ENCODE data around the gene UAP1L1. TPM values are rescaled to one million over a fixed set of nuclear protein-coding genes. Genes with fewer than 3 reads are reported as not detected.

UAP1L1 gene
- polyA plus RNA-seq, 2 of the 4 experiments (the other 2 are of a cell fraction), result 1.2 to 7.8 TPM

DNA sequence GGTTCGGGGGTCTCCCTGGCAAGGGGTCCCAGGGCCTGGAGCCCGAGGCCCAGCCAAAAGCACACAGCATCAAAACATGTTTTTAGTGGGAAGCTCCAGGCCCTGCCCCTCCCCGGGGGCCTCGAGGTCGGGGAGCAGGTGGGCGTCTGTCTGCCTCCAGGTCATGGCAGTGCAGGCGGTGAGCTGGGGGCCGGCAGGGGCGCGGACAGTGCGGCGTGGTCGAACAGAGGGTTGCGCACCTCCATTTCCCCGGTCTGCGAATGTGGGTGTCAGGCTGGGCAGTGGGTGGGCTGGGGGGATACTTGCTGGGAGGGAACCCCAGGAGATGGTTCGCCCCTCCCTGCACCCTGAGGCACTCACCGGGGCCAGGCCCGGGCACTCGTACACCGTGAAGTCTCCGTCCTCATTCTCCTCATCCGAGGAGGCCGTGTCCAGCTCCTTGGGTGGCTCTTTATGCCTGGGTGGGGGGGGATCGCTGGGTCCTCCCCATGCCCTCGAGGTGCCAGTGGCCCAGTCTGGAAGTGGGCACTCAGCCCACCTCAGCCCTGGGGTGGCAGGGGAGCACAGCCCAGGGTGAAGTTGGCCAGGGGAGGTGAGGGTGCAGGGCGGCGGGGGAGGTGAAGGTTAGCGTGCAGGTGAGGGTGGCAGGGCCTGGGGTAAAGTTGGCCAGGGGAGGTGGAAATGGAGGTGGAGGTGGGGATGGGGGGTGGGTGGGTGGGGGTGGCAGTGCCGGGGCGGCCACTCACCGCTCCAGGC is 37.5 kb upstream of the UAP1L1 start:
- FAIRE-seq, result no peak

DNA sequence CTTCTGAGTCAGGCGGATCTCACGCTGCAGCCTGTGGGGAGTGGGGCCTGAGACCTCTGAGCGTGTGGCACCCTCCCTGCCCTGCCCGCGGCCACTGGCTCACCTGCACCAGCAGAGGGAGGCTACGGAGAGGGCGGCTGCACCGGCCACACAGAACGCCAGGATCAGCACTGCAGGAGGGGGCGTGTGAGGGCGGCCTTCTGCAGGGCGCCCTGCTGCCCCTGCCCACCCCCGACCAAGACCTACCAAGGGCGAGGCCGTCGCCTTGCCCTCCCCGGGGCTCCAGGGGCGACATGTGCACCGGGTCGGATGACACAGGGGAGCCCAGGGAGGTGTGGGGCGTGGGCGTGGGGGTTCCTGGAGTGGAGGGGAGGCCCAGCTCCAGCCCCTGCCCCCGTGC is 36.7 kb upstream of the UAP1L1 start:
- DNase-seq (ENCODE audit: low read depth in 1 of 2, low spot score in 1 of 2), result no peak
- Histone ChIP-seq H3K27ac (no peak overlapping the region), H3K4me2 (no peak overlapping the region), H3K4me3 (no peak overlapping the region), H3K4me1 (peaks cover 16% of the 10 kb centered on the region), H3K9me3 (no peaks in the 10 kb centered on the region)
- no peak; a peak in 1 of 6 replicates for ATAC-seq
- TF ChIP-seq MAFK (IDR thresholded peaks at IDR 0.05; ENCODE audit: partially characterized antibody) (no peak), ZSCAN20 (CRISPR knock-in tag; IDR thresholded peaks at IDR 0.05) (no peak), KDM5A (IDR thresholded peaks at IDR 0.05) (no peak), HOXA7 (CRISPR knock-in tag; IDR thresholded peaks at IDR 0.05) (no peak), RAD21 (conservative IDR thresholded peaks at IDR 0.05 in 1 of 2, IDR thresholded peaks at IDR 0.05 in 1 of 2) (no peak), NR3C1 (IDR thresholded peaks at IDR 0.05) (no peak)
- FAIRE-seq, result no peak
- 85% methylated on average over 14 of the region's 23 CpGs for WGBS (ENCODE audit: missing lambda C conversion rate)
- CTCF ChIA-PET, result interaction anchor here (8.2 to 20.4 kb wide), 3 partner anchors 17 to 92 kb away, joined by 169 to 282 read pairs (median 207); partner anchors contain the start of genes ABCA2, C8G, FBXW5 and LCN12
- POLR2A ChIA-PET, result no interaction called here

More for the DNA sequence above, 37.5 kb upstream of the UAP1L1 start:
- TF ChIP-seq, protein P1, sequence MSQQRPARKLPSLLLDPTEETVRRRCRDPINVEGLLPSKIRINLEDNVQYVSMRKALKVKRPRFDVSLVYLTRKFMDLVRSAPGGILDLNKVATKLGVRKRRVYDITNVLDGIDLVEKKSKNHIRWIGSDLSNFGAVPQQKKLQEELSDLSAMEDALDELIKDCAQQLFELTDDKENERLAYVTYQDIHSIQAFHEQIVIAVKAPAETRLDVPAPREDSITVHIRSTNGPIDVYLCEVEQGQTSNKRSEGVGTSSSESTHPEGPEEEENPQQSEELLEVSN (IDR thresholded peaks at IDR 0.05; ENCODE audit: borderline replicate concordance, low read depth), result no peak
- TF ChIP-seq EHMT2 (IDR thresholded peaks at IDR 0.05; ENCODE audit: low read depth) (no peak), CBX8 (IDR thresholded peaks at IDR 0.05) (no peak), HDAC2 (IDR thresholded peaks at IDR 0.05) (no peak), JUNB (IDR thresholded peaks at IDR 0.05) (no peak), CEBPB (IDR thresholded peaks at IDR 0.05) (no peak), MYC (IDR thresholded peaks at IDR 0.05; ENCODE audit: borderline replicate concordance, low read length) (no peak), TP53 (CRISPR knock-in tag; IDR thresholded peaks at IDR 0.05) (no peak), NFE2L2 (conservative IDR thresholded peaks at IDR 0.05; ENCODE audit: low read length) (no peak), PHF8 (IDR thresholded peaks at IDR 0.05; ENCODE audit: borderline replicate concordance, low read depth) (no peak), HOXB5 (CRISPR knock-in tag; IDR thresholded peaks at IDR 0.05) (no peak), ZC3H11A (IDR thresholded peaks at IDR 0.05) (no peak), CHD4 (IDR thresholded peaks at IDR 0.05; ENCODE audit: borderline replicate concordance) (no peak), POLR2A (IDR thresholded peaks at IDR 0.05; ENCODE audit: low read length) (no peak), HOXA7 (CRISPR knock-in tag; IDR thresholded peaks at IDR 0.05) (no peak), CBX2 (IDR thresholded peaks at IDR 0.05; ENCODE audit: borderline replicate concordance, low read depth) (no peak), BHLHE40 (IDR thresholded peaks at IDR 0.05; ENCODE audit: low read depth, low read length) (no peak)
- TF ChIP-seq, protein P2, sequence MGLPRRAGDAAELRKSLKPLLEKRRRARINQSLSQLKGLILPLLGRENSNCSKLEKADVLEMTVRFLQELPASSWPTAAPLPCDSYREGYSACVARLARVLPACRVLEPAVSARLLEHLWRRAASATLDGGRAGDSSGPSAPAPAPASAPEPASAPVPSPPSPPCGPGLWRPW (IDR thresholded peaks at IDR 0.05), result no peak
- ATAC-seq (no peak), DNase-seq (ENCODE audit: low read depth in 1 of 2, low spot score in 1 of 2) (no peak)
- POLR2A ChIA-PET, result no interaction called here
- Histone ChIP-seq H3K4me2 (no peak overlapping the region), H3K27ac (no peak overlapping the region), H3K9me3 (no peaks in the 10 kb centered on the region), H3K4me3 (no peak overlapping the region), H3K4me1 (peaks cover 19% of the 10 kb centered on the region)
- WGBS (ENCODE audit: missing lambda C conversion rate), result 88% methylated on average over 25 of the region's 32 CpGs
- CTCF ChIA-PET, result interaction anchor here (0.8 to 20.4 kb wide), 7 partner anchors 8 to 91 kb away, joined by 3 to 282 read pairs (median 5); partner anchors contain the start of genes ABCA2, C8G, FBXW5 and LCN12

DNA sequence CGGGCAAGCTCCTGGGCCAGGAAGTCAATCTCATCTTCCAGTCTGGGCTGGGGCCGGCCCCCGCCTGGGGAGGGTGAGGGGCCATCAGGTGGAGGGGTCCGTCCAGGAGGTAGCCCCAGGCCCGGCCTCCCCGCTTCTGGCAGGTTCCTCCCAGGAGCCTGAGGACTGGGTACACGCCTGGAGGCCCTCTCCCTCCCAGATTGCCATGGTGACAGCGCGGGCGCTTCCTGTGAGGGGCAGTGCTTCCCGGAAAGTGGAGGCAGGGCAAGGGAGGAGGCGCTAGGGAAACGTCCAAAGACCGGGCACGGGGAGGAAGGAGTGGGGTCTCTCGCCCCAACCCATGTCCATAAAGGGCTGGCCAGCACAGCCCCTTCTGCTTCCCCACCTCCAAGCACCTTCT is 36.2 kb upstream of the UAP1L1 start:
- H3K4me3 ChIP-seq, result no peak overlapping the region
- WGBS (ENCODE audit: missing lambda C conversion rate), result 60% methylated on average over 13 of the region's 16 CpGs
- TF ChIP-seq RAD21 (conservative IDR thresholded peaks at IDR 0.05 in 1 of 2, IDR thresholded peaks at IDR 0.05 in 1 of 2) (no peak), CBX8 (IDR thresholded peaks at IDR 0.05) (no peak), JUNB (IDR thresholded peaks at IDR 0.05) (no peak), EHF (CRISPR knock-in tag; IDR thresholded peaks at IDR 0.05) (no peak), CEBPB (IDR thresholded peaks at IDR 0.05) (no peak), RCOR1 (IDR thresholded peaks at IDR 0.05; ENCODE audit: low read depth, low read length) (no peak), EP300 (IDR thresholded peaks at IDR 0.05) (no peak), FOXS1 (CRISPR knock-in tag; IDR thresholded peaks at IDR 0.05) (no peak), CHD2 (IDR thresholded peaks at IDR 0.05; ENCODE audit: low read length, partially characterized antibody) (no peak), NFE2L2 (conservative IDR thresholded peaks at IDR 0.05; ENCODE audit: low read length) (no peak), TFCP2L1 (CRISPR knock-in tag; IDR thresholded peaks at IDR 0.05) (no peak)
- TF ChIP-seq, protein P2 (IDR thresholded peaks at IDR 0.05), result no peak
- TF ChIP-seq, protein P3, sequence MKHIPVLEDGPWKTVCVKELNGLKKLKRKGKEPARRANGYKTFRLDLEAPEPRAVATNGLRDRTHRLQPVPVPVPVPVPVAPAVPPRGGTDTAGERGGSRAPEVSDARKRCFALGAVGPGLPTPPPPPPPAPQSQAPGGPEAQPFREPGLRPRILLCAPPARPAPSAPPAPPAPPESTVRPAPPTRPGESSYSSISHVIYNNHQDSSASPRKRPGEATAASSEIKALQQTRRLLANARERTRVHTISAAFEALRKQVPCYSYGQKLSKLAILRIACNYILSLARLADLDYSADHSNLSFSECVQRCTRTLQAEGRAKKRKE (CRISPR knock-in tag; IDR thresholded peaks at IDR 0.05; ENCODE audit: low read depth), result no peak

More for the DNA sequence above, 36.2 kb upstream of the UAP1L1 start:
- DNase-seq (ENCODE audit: low read depth in 1 of 2, low spot score in 1 of 2), result no peak
- ChIA-PET CTCF (interaction anchor here (4.4 to 20.4 kb wide), 4 partner anchors 13 to 92 kb away, joined by 48 to 282 read pairs (median 188); partner anchors contain the start of genes ABCA2, C8G, FBXW5 and LCN12), POLR2A (no interaction called here)
- Histone ChIP-seq H3K4me2 (no peak overlapping the region), H3K4me1 (peaks cover 15% of the 10 kb centered on the region), H3K9me3 (no peaks in the 10 kb centered on the region), H3K27ac (no peak overlapping the region)
- no peak for ATAC-seq
- FAIRE-seq, result no peak

All from A549 (cell line).